ENCODE data around the gene TMEM243.

DNA sequence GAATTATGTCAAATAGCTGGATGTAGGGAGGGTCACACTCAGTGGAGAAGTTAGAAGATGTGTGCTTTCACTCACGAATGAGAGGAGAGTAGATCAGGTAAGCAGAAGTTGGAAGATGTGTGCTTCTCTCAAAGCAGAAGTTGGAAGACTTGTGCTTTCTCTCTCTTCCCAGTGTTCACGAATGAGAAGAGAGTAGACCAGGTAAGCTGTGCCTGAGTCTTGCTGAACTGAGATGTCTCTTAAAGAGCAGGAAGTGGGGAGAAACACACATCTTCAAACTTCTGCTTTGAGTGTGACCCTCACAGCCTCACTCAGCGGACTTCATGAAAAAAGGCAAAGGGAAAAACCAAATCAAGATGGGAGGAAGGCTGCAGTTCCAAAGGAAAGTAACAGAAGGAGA, 7.0 kb upstream of the TMEM243 start:
- TF ChIP-seq, protein P1, sequence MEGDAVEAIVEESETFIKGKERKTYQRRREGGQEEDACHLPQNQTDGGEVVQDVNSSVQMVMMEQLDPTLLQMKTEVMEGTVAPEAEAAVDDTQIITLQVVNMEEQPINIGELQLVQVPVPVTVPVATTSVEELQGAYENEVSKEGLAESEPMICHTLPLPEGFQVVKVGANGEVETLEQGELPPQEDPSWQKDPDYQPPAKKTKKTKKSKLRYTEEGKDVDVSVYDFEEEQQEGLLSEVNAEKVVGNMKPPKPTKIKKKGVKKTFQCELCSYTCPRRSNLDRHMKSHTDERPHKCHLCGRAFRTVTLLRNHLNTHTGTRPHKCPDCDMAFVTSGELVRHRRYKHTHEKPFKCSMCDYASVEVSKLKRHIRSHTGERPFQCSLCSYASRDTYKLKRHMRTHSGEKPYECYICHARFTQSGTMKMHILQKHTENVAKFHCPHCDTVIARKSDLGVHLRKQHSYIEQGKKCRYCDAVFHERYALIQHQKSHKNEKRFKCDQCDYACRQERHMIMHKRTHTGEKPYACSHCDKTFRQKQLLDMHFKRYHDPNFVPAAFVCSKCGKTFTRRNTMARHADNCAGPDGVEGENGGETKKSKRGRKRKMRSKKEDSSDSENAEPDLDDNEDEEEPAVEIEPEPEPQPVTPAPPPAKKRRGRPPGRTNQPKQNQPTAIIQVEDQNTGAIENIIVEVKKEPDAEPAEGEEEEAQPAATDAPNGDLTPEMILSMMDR (IDR thresholded peaks at IDR 0.05), result no peak
- TF ChIP-seq POLR2AphosphoS5 (IDR thresholded peaks at IDR 0.05) (no peak), POLR2A (IDR thresholded peaks at IDR 0.05) (no peak)

Data from stomach (tissue), 4 donors.